Smooth muscle cell of the brain vasculature (primary cell): Measurements from ENCODE around the gene GALE.
"Not testable (repeated sequence)": the region's sequence is repeated elsewhere in the genome, so short reads cannot be mapped to it uniquely, and the experiment has no call there.

Experiments used
- DNase-seq: peaks from one replicate; pipeline ENCODE4 v3.0.0-alpha.2; 2012; ENCODE audit warnings: low read depth, low spot score

Gene GALE

GRCh38 chr1:23809751-23810171, 9.2 kb upstream of the GALE start:
- DNase-seq, result no peak

GRCh38 chr1:23807453-23807852, 6.9 kb upstream of the GALE start:
- no peak for DNase-seq

DNA sequence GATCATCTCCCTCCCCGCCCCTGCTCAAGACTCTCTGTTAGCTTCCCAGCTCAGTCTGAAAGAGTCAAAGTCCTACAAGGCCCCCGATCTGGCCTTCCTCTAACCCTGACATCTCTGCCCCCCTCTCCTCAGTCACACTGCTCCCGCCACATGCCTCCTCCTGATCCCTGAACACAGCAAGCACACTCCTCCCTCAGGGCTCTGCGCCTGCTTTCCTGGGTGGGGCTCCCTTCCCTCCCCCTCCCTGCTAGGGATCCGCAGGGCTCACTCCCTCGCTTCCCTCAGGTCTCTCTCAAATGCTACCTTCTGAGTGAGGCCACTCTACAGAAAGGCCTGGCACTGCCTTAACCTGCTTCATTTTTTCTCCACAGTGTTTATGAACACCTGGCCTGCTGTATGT, 5.7 kb upstream of the GALE start:
- no peak for DNase-seq

- DNase-seq, result no peak
These were observed 4.5 kb upstream of the GALE start for GRCh38 chr1:23805025-23805424.

GRCh38 chr1:23804183-23804835, 3.8 kb upstream of the GALE start:
- no peak for DNase-seq

DNA sequence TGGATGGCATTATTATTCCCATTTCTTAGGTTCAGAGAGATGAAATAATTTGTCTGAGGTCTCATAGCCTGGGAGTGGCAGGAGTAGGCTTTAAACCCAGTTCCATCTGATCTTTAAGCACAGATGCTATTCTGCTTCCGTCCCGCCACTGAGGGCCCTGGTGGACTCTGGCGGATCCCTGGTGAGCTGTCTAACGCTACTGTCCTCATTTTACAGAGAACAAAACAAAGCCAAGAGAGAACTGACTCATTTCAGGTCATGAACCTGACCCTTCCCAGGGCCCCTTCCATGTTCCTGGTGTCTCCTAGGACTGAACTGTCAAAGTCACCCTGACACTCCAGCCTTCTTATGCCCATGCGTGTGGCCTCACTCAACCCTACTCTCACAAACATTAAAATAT, 3.1 kb upstream of the GALE start:
- no peak for DNase-seq

DNA sequence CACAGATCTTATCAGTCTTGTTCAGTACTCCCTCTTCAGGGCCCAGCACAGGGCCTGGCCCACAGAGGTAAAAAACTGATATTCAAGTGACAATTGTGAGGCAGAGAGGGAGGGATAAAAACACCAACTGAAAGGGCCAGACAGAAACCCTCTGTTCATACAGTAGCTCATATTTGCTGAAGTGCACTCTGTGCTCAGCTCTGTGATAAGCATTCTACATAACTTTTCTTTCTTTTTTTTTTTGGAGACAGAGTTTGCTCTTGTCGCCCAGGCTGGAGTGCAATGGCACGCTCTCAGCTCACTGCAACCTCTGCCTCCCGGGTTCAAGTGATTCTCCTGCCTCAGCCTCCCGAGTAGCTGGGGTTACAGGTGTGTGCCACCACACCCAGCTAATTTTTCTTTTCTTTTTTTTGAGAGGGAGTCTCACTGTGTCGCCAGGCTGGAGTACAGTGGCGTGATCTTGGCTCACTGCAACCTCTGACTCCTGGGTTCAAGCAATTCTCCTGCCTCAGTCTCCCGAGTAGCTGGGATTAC, 2.3 kb upstream of the GALE start:
- DNase-seq, result not testable (repeated sequence)

DNA sequence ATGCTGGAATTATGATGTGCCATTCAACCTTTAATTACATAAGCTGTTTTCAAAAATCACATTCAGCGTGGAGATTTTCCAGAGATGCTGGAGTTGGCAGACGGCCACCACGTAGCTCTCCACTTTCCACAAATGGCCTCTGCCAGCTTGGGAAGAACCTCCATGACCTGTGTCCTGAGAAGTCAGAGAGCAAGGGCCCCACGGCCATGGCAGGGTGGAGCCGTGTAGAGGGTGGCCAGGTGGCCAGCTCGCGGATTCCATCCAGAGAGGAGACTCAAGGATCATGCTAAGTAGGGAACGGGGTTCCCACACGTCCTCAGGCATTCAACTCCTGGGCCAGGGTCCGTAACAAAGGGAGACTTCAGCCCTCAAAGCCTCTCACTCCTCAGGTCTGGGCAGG, 1.3 kb upstream of the GALE start:
- DNase-seq, result no peak

- DNase-seq, result no peak
These were observed 789 bp upstream of the GALE start for GRCh38 chr1:23801338-23801748.

DNA sequence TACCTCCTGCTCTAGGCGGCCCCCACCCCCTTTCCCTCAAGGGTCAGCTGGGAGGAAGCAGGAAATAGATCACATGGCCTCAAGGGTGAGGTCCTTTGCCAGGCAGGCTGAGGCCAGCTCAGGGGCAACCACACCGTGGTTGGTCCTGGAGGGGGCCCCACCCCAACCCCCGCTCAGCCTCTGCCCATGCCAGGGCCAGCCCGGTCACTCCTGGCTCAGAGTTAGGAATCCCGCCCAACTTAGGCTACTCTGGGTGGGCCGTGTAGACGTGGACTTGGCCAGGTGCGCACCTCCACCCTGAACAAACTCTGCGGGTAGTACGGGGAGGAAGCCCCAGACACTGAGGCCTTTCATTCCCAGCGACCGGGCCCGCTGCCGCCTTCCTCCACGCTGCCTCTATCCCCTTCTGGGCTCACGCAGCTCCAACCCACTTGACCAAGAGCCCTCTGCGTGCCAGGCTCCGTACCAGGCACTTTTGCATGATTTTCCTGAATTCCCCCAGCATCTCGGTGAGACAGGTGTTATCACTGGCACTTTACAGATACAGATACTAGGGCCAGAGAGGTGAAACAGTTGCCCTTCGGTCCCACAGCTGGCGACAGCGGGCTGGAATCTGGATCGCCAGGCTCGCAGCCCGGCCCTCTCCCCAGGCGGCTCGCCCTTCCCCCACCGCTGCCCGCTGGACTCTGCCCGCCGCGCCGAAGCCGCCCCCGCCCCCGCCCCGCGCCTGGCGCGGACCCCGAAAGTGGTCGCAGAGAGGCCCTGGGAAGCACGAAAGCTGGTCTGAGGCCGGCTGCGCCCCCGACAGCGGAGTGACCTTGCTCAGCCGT, 769 bp downstream of the GALE start:
- no peak for DNase-seq

GRCh38 chr1:23799255-23799569, 1.3 kb downstream of the GALE start:
- DNase-seq, result no peak

- no peak for DNase-seq
These were observed 1.9 kb downstream of the GALE start for GRCh38 chr1:23798662-23799142.

DNA sequence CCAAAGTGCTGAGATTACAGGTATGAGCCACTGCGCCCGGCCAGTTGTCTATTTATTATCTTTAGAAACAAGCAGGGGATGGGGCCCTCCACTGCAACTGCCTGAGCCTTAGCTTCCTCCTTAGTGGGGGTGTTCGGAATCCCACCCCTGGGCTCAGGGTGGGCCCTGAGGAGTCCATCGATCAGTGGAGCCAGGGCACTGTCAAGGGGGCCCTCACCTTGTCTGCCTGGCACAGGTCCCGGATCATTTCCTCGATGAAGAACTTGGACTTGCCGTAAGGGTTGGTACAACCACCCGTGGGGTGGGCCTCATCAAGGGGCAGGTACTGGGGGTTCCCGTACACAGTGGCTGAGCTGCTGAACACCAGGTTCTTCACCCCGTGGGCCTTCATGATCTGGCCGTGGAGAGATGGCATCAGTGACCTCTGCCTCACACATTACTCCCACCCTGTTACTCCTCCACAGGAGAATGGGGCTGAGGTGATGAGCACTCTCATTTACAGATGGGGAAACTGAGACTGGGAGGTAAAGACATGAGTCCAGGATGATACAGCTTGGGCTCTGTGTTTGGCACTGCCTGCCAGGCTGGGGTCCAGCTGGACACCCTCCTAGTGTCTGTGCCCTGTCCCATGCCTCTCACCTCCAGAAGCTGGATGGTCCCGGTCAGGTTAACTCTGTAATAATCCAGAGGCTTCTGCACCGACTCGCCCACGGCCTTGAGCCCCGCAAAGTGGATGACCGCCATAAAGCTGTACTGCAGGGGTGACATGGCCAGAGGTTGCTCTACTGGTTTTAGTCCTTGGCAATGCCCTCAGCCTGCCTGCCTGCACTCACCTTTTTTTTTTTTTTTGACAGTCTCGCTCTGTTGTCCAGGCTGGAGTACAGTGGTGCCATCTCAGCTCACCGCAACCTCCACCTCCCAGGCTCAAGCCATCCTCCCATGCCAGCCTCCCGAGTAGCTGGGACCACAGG, 2.8 kb downstream of the GALE start:
- no peak for DNase-seq

DNA sequence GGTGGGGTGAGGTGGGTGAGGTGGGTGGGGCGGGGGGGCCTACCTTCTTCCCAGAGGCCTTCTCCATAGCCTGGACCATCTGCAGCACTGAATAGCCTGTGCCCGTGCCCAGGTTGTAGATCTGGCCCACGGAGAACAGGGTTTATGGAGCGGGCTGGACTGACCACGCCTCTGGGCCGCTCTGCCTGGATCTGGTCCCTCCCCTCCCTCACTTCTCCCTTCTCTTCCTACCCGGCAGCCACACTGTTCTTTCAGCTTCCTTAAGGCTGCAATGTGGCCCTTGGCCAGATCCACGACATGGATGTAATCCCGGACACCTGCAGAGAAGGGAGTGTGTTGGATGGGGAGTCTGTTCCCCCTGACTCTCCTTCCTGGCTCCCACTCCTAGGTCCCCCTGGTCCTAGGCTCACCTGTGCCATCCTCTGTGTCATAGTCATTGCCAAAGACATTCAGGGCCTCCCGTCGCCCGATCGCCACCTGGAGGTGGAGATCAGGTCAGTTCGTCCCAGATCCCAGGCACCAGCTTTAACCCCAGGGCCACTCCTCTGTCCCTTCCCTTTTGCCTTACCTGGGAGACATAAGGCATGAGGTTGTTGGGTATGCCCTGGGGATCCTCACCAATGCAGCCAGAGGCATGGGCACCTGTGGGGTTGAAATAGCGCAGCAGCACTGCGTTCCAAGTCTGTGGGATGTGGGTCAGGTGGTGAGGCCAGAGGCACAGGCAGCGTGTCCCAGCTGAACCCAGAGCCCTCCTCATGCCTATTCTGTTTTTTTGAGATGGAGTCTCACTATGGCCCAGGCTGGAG, 3.9 kb downstream of the GALE start:
- DNase-seq, result no peak

- no peak for DNase-seq
These were observed 4.7 kb downstream of the GALE start for GRCh38 chr1:23795676-23796465.

DNA sequence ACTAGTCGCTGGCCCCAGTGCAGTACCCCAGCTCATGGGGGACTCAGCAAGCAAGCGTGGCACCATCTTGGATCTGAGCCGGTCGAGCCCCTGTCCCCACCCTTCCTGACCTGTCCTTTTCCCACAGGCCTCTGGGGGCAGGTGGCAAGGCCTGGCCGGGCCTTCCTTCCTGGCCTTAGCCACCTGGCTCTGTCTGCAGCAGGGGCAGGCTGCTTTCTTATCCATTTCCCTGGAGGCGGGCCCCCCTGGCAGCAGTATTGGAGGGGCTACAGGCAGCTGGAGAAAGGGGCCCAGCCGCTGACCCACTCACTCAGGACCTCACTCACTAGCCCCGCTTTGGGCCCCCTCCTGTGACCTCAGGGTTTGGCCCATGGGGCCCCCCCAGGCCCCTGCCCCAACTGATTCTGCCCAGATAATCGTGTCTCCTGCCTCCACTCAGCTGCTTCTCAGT, 5.8 kb downstream of the GALE start:
- not testable (repeated sequence) for DNase-seq

DNA sequence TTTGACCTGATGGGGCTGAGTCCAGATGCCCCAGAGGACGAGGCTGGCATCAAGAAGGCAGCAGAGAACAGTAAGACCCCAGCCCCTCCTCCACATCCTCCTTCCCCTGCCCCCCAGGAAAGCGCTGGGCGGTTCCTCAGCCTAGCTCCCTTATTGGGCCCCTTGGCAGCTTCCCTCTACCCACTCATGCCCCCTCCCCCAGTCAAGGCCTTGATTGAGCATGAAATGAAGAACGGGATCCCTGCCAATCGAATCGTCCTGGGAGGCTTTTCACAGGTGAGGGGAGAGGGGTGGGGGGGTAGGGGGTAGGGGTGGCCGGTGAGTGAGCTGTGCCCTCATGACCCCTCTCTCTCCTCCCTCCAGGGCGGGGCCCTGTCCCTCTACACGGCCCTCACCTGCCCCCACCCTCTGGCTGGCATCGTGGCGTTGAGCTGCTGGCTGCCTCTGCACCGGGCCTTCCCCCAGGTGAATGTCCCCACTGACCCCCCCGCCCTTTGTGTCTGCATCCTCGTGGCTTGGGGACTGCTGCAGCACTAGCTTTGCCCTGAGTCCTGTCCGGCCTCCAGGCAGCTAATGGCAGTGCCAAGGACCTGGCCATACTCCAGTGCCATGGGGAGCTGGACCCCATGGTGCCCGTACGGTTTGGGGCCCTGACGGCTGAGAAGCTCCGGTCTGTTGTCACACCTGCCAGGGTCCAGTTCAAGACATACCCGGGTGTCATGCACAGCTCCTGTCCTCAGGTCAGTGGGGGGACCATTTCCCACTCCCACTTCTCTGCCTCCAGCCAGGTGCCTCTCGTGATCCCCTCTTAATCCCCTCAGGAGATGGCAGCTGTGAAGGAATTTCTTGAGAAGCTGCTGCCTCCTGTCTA, 6.5 kb downstream of the GALE start:
- DNase-seq, result no peak

DNA sequence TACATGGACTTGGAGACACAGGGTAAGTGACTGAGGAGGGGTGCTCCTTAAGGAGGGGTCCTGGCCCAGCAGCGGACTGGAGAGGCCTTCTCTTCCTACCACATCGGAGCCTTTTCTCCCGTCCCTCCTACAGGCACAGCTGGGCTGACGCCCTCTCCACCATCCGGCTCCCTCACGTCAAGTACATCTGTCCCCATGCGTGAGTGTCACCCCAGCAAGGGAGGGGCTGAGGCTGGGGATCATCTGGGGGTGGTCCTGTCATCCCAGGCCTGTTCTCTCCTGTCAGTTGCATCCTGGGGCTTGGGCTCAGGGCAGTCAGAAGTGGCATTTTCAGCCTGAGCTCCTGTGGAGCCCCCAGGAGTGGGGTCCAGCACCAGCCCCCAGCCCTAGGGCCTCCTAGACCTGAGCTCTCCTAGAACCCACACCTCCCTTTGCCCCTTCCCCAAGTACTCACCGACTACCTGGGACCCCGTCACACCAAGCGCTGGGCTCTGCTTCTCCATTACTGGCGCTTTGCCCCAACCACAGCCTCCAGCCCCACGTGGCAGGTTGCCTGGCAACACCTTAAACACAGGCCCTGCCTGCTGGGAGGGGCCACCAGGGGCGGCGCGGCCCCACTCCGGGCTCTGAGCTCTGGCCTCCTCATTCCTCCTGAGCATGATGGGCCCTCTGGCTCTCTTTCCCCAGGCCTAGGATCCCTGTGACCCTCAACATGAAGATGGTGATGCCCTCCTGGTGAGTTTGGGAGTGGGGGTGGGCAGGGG, 7.4 kb downstream of the GALE start:
- no peak for DNase-seq
